ENCODE data around the gene FAM83E. TPM values are rescaled to one million over a fixed set of nuclear protein-coding genes. Genes with fewer than 3 reads are reported as not detected.
A peak's percentile ranks its signal among the peaks of the same experiment; 100 is the strongest.
"Not testable (repeated sequence)": the region's sequence is repeated elsewhere in the genome, so short reads cannot be mapped to it uniquely, and the experiment has no call there.

FAM83E gene
- polyA plus RNA-seq, 3 donors = 0.56 to 4.2 (median 1.3) TPM

- no peak overlapping the region for H3K27ac ChIP-seq (ENCODE audit: low read depth, low read length)
These were observed 17.8 kb upstream of the FAM83E start for GRCh38 chr19:48632692-48633147.

GRCh38 chr19:48632286-48632685, 17.4 kb upstream of the FAM83E start:
- H3K27ac ChIP-seq (ENCODE audit: low read depth, low read length) = not testable (repeated sequence)
- WGBS, 3 donors = 91 to 94% (median 92%) methylated on average over 11 of the region's 11 CpGs

- H3K27ac ChIP-seq (ENCODE audit: low read depth, low read length) = no peak overlapping the region
- WGBS, 3 donors = 70 to 76% (median 76%) methylated on average over 3 of the region's 3 CpGs
These were observed 16.3 kb upstream of the FAM83E start for GRCh38 chr19:48631225-48631624.

GRCh38 chr19:48630296-48631063, 15.6 kb upstream of the FAM83E start:
- H3K27ac ChIP-seq (ENCODE audit: low read depth, low read length) = no peak overlapping the region
- WGBS, 3 donors = 28 to 50% (median 32%) methylated on average over 45 to 47 of the region's 47 CpGs

- no peak overlapping the region for H3K27ac ChIP-seq (ENCODE audit: low read depth, low read length)
- WGBS, 3 donors = 67 to 74% (median 68%) methylated on average over 48 of the region's 48 CpGs
These were observed 14.9 kb upstream of the FAM83E start for GRCh38 chr19:48629599-48630295.

GRCh38 chr19:48629297-48629598, 14.4 kb upstream of the FAM83E start:
- H3K27ac ChIP-seq (ENCODE audit: low read depth, low read length) = no peak overlapping the region

GRCh38 chr19:48628486-48629296, 13.8 kb upstream of the FAM83E start:
- H3K27ac ChIP-seq (ENCODE audit: low read depth, low read length) = no peak overlapping the region

More at GRCh38 chr19:48629297-48629598, 14.4 kb upstream of the FAM83E start:
- WGBS, 3 donors = 93 to 95% (median 95%) methylated on average over 21 to 22 of the region's 22 CpGs

GRCh38 chr19:48627865-48628314, 13.0 kb upstream of the FAM83E start:
- H3K27ac ChIP-seq (ENCODE audit: low read depth, low read length) = no peak overlapping the region
- 85 to 89% (median 88%) methylated on average over 17 of the region's 17 CpGs for WGBS, 3 donors

More at GRCh38 chr19:48628486-48629296, 13.8 kb upstream of the FAM83E start:
- WGBS, 3 donors = 78 to 84% (median 80%) methylated on average over 29 to 34 of the region's 34 CpGs

GRCh38 chr19:48627201-48627864, 12.5 kb upstream of the FAM83E start:
- WGBS, 3 donors = 64 to 78% (median 74%) methylated on average over 6 of the region's 6 CpGs
- no peak overlapping the region for H3K27ac ChIP-seq (ENCODE audit: low read depth, low read length)

- WGBS, 3 donors = 90 to 94% (median 91%) methylated on average over 30 of the region's 30 CpGs
- no peak overlapping the region for H3K27ac ChIP-seq (ENCODE audit: low read depth, low read length)
These were observed 11.0 kb upstream of the FAM83E start for GRCh38 chr19:48625891-48626327.

GRCh38 chr19:48624791-48625723, 10.2 kb upstream of the FAM83E start:
- H3K27ac ChIP-seq (ENCODE audit: low read depth, low read length) = no peak overlapping the region
- WGBS, 3 donors = 55 to 75% (median 68%) methylated on average over 22 to 24 of the region's 24 CpGs

- peak overlapping the region; percentile 3 for H3K27ac ChIP-seq (ENCODE audit: low read depth, low read length)
- 0 to 1% (median 1%) methylated on average over 40 of the region's 40 CpGs for WGBS, 3 donors
These were observed 9.3 kb upstream of the FAM83E start for GRCh38 chr19:48624067-48624594.

GRCh38 chr19:48623556-48624066, 8.7 kb upstream of the FAM83E start:
- 21 to 37% (median 28%) methylated on average over 8 of the region's 8 CpGs for WGBS, 3 donors

GRCh38 chr19:48619692-48620585, 5.1 kb upstream of the FAM83E start:
- 29 to 31% (median 30%) methylated on average over 6 of the region's 6 CpGs for WGBS, 3 donors
- H3K27ac ChIP-seq (ENCODE audit: low read depth, low read length) = peak overlapping the region; percentile 51

More at GRCh38 chr19:48623556-48624066, 8.7 kb upstream of the FAM83E start:
- peak overlapping the region; percentile 3 for H3K27ac ChIP-seq (ENCODE audit: low read depth, low read length)

- H3K27ac ChIP-seq (ENCODE audit: low read depth, low read length) = peak within 1 kb of the TSS; percentile 51
- 0 to 1% (median 0%) methylated on average over 63 to 69 of the region's 69 CpGs for WGBS, 3 donors
These were observed 4.2 kb upstream of the FAM83E start, which contains the start of the genes RPL18 and SPHK2 for GRCh38 chr19:48618916-48619691. Gene RPL18, minus strand, starts transcription at chr19:48619178. Its CDS starts 35 bp downstream, at chr19:48619143. Gene SPHK2, plus strand, starts transcription at chr19:48619506. Its CDS starts 1,009 bp downstream, at chr19:48620515.
